HG03039 (cell line): ENCODE measurements around the gene MYH15.

ENCODE experiments used
- ATAC-seq: cut with Tn5 transposase; IDR thresholded peaks from one replicate; pipeline ENCODE4 v1.9.1; 2021; ENCODE audit warnings: mild to moderate bottlenecking, moderate library complexity; ENCODE audit not compliant: unreplicated experiment

Gene MYH15

GRCh38 chr3:108511055-108511454 is 659 bp upstream of the MYH15 start:
- no peak for ATAC-seq

- no peak for ATAC-seq
Measured at GRCh38 chr3:108509871-108510270, 525 bp downstream of the MYH15 start.

GRCh38 chr3:108509263-108509662 is 1.1 kb downstream of the MYH15 start:
- no peak for ATAC-seq

GRCh38 chr3:108507902-108508301 is 2.5 kb downstream of the MYH15 start:
- no peak for ATAC-seq

- no peak for ATAC-seq
Measured at GRCh38 chr3:108505811-108506210, 4.6 kb downstream of the MYH15 start.

- no peak for ATAC-seq
Measured at GRCh38 chr3:108503722-108504121, 6.7 kb downstream of the MYH15 start.

GRCh38 chr3:108501535-108501934 is 8.9 kb downstream of the MYH15 start:
- ATAC-seq = no peak

- ATAC-seq = no peak
Measured at GRCh38 chr3:108500728-108501127, 9.7 kb downstream of the MYH15 start.

- no peak for ATAC-seq
Measured at GRCh38 chr3:108497271-108497670, 13.1 kb downstream of the MYH15 start.

- no peak for ATAC-seq
Measured at GRCh38 chr3:108495717-108496116, 14.7 kb downstream of the MYH15 start.

- no peak for ATAC-seq
Measured at GRCh38 chr3:108494906-108495531, 15.4 kb downstream of the MYH15 start.

- no peak for ATAC-seq
Measured at GRCh38 chr3:108493862-108494261, 16.5 kb downstream of the MYH15 start.

GRCh38 chr3:108491456-108491855 is 18.9 kb downstream of the MYH15 start:
- no peak for ATAC-seq

GRCh38 chr3:108489776-108490175 is 20.6 kb downstream of the MYH15 start:
- ATAC-seq = peak; percentile 60

- ATAC-seq = no peak
Measured at GRCh38 chr3:108488631-108489030, 21.8 kb downstream of the MYH15 start.

- ATAC-seq = no peak
Measured at GRCh38 chr3:108487439-108487838, 23.0 kb downstream of the MYH15 start.

GRCh38 chr3:108486941-108487340 is 23.5 kb downstream of the MYH15 start:
- ATAC-seq = no peak

- ATAC-seq = no peak
Measured at GRCh38 chr3:108486338-108486737, 24.1 kb downstream of the MYH15 start.

- ATAC-seq = no peak
Measured at GRCh38 chr3:108485146-108485545, 25.2 kb downstream of the MYH15 start.

- ATAC-seq = no peak
Measured at GRCh38 chr3:108479224-108479623, 31.2 kb downstream of the MYH15 start.

GRCh38 chr3:108477511-108478147 is 32.8 kb downstream of the MYH15 start:
- ATAC-seq = peak; percentile 63

- ATAC-seq = no peak
Measured at GRCh38 chr3:108475220-108475782, 35.1 kb downstream of the MYH15 start.
